ENCODE data around the gene CD200R1L. TPM values are rescaled to one million over a fixed set of nuclear protein-coding genes. Genes with fewer than 3 reads are reported as not detected.

The CD200R1L gene
- total and polyA plus RNA-seq, 3 donors from 2014 or later, result 0.71 to 7.9 TPM; not detected in 1

- Histone ChIP-seq H3K27me3 (no peaks in the 10 kb centered on the region), H3K36me3 (ENCODE audit: low read depth, missing control alignments) (no peaks in the 10 kb centered on the region), H3K9me3 (no peaks in the 10 kb centered on the region), H3K4me1 (no peaks in the 10 kb centered on the region), H3K4me3 (no peak overlapping the region), H3K27ac (no peak overlapping the region)
- intact Hi-C loops (cut with DNase I; ENCODE audit: low total_unique reads), result no loop called here
- no peak for DNase-seq
- TF ChIP-seq POLR2A (IDR thresholded peaks at IDR 0.05), result no peak
- TF ChIP-seq, protein P1, sequence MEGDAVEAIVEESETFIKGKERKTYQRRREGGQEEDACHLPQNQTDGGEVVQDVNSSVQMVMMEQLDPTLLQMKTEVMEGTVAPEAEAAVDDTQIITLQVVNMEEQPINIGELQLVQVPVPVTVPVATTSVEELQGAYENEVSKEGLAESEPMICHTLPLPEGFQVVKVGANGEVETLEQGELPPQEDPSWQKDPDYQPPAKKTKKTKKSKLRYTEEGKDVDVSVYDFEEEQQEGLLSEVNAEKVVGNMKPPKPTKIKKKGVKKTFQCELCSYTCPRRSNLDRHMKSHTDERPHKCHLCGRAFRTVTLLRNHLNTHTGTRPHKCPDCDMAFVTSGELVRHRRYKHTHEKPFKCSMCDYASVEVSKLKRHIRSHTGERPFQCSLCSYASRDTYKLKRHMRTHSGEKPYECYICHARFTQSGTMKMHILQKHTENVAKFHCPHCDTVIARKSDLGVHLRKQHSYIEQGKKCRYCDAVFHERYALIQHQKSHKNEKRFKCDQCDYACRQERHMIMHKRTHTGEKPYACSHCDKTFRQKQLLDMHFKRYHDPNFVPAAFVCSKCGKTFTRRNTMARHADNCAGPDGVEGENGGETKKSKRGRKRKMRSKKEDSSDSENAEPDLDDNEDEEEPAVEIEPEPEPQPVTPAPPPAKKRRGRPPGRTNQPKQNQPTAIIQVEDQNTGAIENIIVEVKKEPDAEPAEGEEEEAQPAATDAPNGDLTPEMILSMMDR (IDR thresholded peaks at IDR 0.05), result no peak
Observed at GRCh38 chr3:112779011-112779410, 67.7 kb downstream of the CD200R1L start.

GRCh38 chr3:112778353-112778948 is 68.2 kb downstream of the CD200R1L start:
- Histone ChIP-seq H3K27me3 (no peaks in the 10 kb centered on the region), H3K36me3 (ENCODE audit: low read depth, missing control alignments) (no peaks in the 10 kb centered on the region), H3K27ac (no peak overlapping the region), H3K4me3 (no peak overlapping the region), H3K9me3 (no peaks in the 10 kb centered on the region), H3K4me1 (no peaks in the 10 kb centered on the region)
- no peak for DNase-seq
- WGBS, 2 donors, result 85 to 93% methylated on average over 5 of the region's 5 CpGs
- intact Hi-C loops (cut with DNase I; ENCODE audit: low total_unique reads), result no loop called here
- TF ChIP-seq POLR2A (IDR thresholded peaks at IDR 0.05), result no peak
- TF ChIP-seq, protein P1 (IDR thresholded peaks at IDR 0.05), result no peak

- no peak overlapping the region for H3K4me3 ChIP-seq
- no peak for DNase-seq
- intact Hi-C loops (cut with DNase I; ENCODE audit: low total_unique reads), result no loop called here
- TF ChIP-seq, protein P1 (IDR thresholded peaks at IDR 0.05), result no peak
- no peak for TF ChIP-seq POLR2A (IDR thresholded peaks at IDR 0.05)
- no peak overlapping the region for H3K27ac ChIP-seq
- H3K27me3 ChIP-seq, result no peaks in the 10 kb centered on the region
- no peaks in the 10 kb centered on the region for H3K36me3 ChIP-seq (ENCODE audit: low read depth, missing control alignments)
- no peaks in the 10 kb centered on the region for H3K9me3 ChIP-seq
- no peaks in the 10 kb centered on the region for H3K4me1 ChIP-seq
Observed at GRCh38 chr3:112777811-112778210, 68.9 kb downstream of the CD200R1L start.

DNA sequence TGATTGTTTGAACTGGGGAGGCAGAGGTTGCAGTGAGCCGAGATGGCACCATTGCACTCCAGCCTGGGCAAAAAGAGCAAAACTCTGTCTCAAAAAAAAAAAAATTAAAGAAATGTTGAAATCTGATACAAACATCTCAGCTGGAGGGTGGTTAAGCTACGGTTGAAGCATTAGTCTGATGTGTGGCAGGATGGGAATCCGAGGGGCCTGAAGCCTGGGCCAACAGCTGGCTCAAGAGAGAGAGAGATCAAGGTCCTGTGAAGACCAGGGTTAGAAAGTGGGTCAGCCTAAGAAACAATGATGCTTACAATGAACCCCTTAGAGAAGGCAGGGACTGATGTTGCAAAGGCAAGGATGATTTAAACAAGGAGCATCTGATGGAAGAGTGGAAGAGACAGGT is 69.8 kb downstream of the CD200R1L start:
- no peaks in the 10 kb centered on the region for H3K4me1 ChIP-seq
- H3K9me3 ChIP-seq, result no peaks in the 10 kb centered on the region
- 69 to 94% methylated on average over 3 of the region's 3 CpGs for WGBS, 2 donors
- H3K36me3 ChIP-seq (ENCODE audit: low read depth, missing control alignments), result no peaks in the 10 kb centered on the region
- no peak for TF ChIP-seq POLR2A (IDR thresholded peaks at IDR 0.05)
- TF ChIP-seq, protein P1 (IDR thresholded peaks at IDR 0.05), result no peak
- no peak overlapping the region for H3K27ac ChIP-seq
- H3K4me3 ChIP-seq, result no peak overlapping the region
- DNase-seq, result no peak
- intact Hi-C loops (cut with DNase I; ENCODE audit: low total_unique reads), result no loop called here
- H3K27me3 ChIP-seq, result no peaks in the 10 kb centered on the region

DNA sequence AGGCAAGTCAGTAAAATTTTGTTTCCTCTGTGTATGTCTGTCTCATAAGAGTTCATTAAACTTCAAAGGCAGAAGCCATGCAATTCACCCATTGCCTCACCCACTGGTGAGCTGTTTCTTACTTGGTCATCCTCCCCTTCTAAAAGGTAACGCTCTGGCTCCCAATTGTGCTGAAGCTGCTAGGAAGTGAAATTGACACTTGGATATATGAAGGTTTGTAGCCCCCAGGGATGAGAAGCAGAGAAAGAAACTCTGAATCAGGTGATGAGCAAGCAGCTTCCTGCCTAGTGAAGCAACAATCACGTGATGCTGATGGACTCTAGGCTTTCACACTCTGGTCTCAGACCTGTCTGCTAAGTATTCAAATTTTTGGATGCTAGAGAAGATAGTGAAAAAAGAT is 70.7 kb downstream of the CD200R1L start:
- no peaks in the 10 kb centered on the region for H3K36me3 ChIP-seq (ENCODE audit: low read depth, missing control alignments)
- H3K27ac ChIP-seq, result no peak overlapping the region
- no peak overlapping the region for H3K4me3 ChIP-seq
- no peak for DNase-seq
- TF ChIP-seq POLR2A (IDR thresholded peaks at IDR 0.05), result no peak
- TF ChIP-seq, protein P1 (IDR thresholded peaks at IDR 0.05), result no peak
- 75 to 83% methylated on average over 2 of the region's 2 CpGs for whole genome bisulfite sequencing, 2 donors
- no peaks in the 10 kb centered on the region for H3K27me3 ChIP-seq
- intact Hi-C loops (cut with DNase I; ENCODE audit: low total_unique reads), result no loop called here
- no peaks in the 10 kb centered on the region for H3K9me3 ChIP-seq
- H3K4me1 ChIP-seq, result no peaks in the 10 kb centered on the region
